Sigmoid colon (tissue), 4 donors: ENCODE data around the gene NTHL1.

Experiments
- EP300 ChIP-seq, 4 donors: sonication (generic); formaldehyde crosslinking; IDR thresholded peaks; one replicate each; pipeline ENCODE4 v1.6.1; 2017; ENCODE audit warnings: antibody characterized with exemption in 4 of 4
- POLR2A ChIP-seq, 2 donors: fragments of 450-650 bp; IDR thresholded peaks; one replicate each; pipeline ENCODE4 v1.6.1; 2016; ENCODE audit warnings: antibody characterized with exemption in 2 of 2, mild to moderate bottlenecking in 2 of 2, moderate library complexity in 2 of 2
- POLR2AphosphoS5 ChIP-seq, 4 donors: sonication (generic); formaldehyde crosslinking; IDR thresholded peaks; one replicate each; pipeline ENCODE4 v1.6.1; 2017; ENCODE audit warnings: antibody characterized with exemption in 4 of 4
- TF ChIP-seq, protein P1 (sequence below), 4 experiments: fragments of 450-650 bp in 3 of 4; fragments of 200-600 bp in 1 of 4; IDR thresholded peaks; one replicate each; pipeline ENCODE4 v1.5.1; 2016 to 2019; ENCODE audit warnings: antibody characterized with exemption in 4 of 4, mild to moderate bottlenecking in 3 of 4, moderate library complexity in 2 of 4

DNA sequence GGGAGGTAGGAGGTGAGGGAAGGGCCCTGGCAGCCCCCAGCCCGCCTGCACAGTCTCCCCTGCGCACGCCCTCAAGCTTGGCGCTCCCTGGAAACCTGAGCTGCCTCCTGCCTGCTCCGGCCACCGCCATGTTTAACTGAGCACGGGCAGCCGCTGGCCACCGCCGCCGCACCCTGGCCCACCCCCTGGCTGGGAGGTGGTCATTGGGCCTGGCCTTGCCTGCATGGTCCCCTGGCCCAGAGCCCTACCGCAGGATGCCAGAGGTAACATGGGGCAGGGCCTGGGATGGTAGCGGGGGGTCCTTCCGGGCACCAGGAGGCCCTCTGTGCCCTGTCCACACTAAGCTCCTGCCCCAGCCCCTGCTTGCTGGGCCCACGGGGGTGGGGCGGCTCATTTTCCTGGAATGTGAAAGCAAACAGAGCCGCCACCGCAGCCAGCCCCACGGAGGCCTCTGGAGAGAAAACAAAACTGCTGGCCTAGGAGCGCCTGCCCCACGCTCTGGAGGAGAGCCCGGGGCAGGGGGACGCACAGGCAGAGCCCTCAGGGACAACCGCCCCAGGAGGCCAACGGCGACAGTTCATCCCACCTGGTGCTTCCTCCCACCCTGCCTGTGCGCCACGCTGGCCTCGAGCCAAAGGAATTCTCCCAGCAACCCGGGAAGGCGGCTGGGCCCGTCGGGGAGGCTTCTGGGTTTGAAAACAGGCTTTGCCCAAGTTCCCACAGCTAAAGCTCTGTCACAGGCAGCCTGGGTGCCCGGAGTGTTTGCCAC, 12.0 kb downstream of the NTHL1 start:
- TF ChIP-seq, protein P1, sequence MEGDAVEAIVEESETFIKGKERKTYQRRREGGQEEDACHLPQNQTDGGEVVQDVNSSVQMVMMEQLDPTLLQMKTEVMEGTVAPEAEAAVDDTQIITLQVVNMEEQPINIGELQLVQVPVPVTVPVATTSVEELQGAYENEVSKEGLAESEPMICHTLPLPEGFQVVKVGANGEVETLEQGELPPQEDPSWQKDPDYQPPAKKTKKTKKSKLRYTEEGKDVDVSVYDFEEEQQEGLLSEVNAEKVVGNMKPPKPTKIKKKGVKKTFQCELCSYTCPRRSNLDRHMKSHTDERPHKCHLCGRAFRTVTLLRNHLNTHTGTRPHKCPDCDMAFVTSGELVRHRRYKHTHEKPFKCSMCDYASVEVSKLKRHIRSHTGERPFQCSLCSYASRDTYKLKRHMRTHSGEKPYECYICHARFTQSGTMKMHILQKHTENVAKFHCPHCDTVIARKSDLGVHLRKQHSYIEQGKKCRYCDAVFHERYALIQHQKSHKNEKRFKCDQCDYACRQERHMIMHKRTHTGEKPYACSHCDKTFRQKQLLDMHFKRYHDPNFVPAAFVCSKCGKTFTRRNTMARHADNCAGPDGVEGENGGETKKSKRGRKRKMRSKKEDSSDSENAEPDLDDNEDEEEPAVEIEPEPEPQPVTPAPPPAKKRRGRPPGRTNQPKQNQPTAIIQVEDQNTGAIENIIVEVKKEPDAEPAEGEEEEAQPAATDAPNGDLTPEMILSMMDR (IDR thresholded peaks at IDR 0.05): no peak
- TF ChIP-seq POLR2A (IDR thresholded peaks at IDR 0.05) (no peak), EP300 (IDR thresholded peaks at IDR 0.05) (no peak), POLR2AphosphoS5 (IDR thresholded peaks at IDR 0.05) (no peak)
